Fibroblast of skin of left quadriceps (primary cell): ENCODE results near the gene RIT2.

Experiments used
- DNase-seq, 2 experiments: peaks; one replicate each; pipeline ENCODE4 v3.0.0-alpha.2; 2013; ENCODE audit warnings: low read depth in 2 of 2

RIT2 gene

GRCh38 chr18:43115076-43115921, at the start of gene RIT2:
RIT2 (minus strand) TSS chr18:43115685.
- DNase-seq, result no peak

- DNase-seq, result peak in 1 of 2 experiments; percentile 4
These were observed 46.0 kb upstream of the RIT2 start for GRCh38 chr18:43161528-43161927.

- no peak for DNase-seq
These were observed 45.0 kb upstream of the RIT2 start for GRCh38 chr18:43160509-43160908.

- DNase-seq, result no peak
These were observed 44.4 kb upstream of the RIT2 start for GRCh38 chr18:43159926-43160325.

GRCh38 chr18:43159086-43159770, 43.7 kb upstream of the RIT2 start:
- no peak for DNase-seq

- no peak for DNase-seq
These were observed 42.9 kb upstream of the RIT2 start for GRCh38 chr18:43158381-43158780.

- DNase-seq, result no peak
These were observed 40.4 kb upstream of the RIT2 start for GRCh38 chr18:43155842-43156241.

GRCh38 chr18:43148231-43148630, 32.7 kb upstream of the RIT2 start:
- no peak for DNase-seq

- DNase-seq, result no peak
These were observed 25.7 kb upstream of the RIT2 start for GRCh38 chr18:43141208-43141607.

- no peak for DNase-seq
These were observed 23.9 kb upstream of the RIT2 start for GRCh38 chr18:43139288-43139946.

GRCh38 chr18:43134876-43135275, 19.4 kb upstream of the RIT2 start:
- no peak for DNase-seq

GRCh38 chr18:43130716-43131260, 15.3 kb upstream of the RIT2 start:
- DNase-seq, result no peak

- peak in 1 of 2 experiments; percentile 3 for DNase-seq
These were observed 14.6 kb upstream of the RIT2 start for GRCh38 chr18:43129946-43130524.

- DNase-seq, result no peak
These were observed 10.0 kb upstream of the RIT2 start for GRCh38 chr18:43125471-43125870.

- no peak for DNase-seq
These were observed 7.5 kb upstream of the RIT2 start for GRCh38 chr18:43122955-43123354.

GRCh38 chr18:43116699-43117294, 1.3 kb upstream of the RIT2 start:
- no peak for DNase-seq

- no peak for DNase-seq
These were observed 2.1 kb downstream of the RIT2 start for GRCh38 chr18:43113220-43113895.

- DNase-seq, result no peak
These were observed 6.6 kb downstream of the RIT2 start for GRCh38 chr18:43108882-43109281.

- no peak for DNase-seq
These were observed 7.0 kb downstream of the RIT2 start for GRCh38 chr18:43108469-43108868.

GRCh38 chr18:43093646-43094045, 21.8 kb downstream of the RIT2 start:
- no peak for DNase-seq

- no peak for DNase-seq
These were observed 22.9 kb downstream of the RIT2 start for GRCh38 chr18:43092539-43092938.
